Measurements from ENCODE around the gene STXBP2.

DNA sequence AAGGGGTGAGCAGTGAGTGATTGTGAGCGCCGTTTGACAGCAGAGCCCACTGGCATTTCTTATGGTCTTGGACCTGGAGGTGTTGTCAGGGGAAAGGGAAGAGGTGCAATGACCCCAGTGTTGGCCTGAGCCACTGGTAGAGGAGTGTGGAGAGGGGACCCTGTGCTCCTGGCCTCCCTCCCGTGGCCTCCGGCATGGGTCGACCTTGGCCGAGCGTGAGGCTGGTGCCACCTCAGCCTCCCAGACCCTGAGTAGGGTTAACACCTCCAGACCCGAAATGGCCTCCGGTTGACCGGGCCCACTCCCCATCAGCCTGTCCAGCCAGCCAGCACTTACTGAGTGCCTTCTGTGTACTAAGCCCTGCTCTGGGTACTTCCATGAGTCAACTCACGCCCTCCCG is 50.3 kb downstream of the STXBP2 start:
- TF ChIP-seq CTCF (IDR thresholded peaks at IDR 0.05), result no peak
- TF ChIP-seq POLR2A (IDR thresholded peaks at IDR 0.05), result no peak
- no peak for TF ChIP-seq POLR2AphosphoS5 (IDR thresholded peaks at IDR 0.05)
- no peak for TF ChIP-seq EP300 (IDR thresholded peaks at IDR 0.05)

Measured in upper lobe of left lung (tissue), 4 donors.